OCI-M1 (cell line): ENCODE results near the gene RAF1.
"Not testable (repeated sequence)": the region's sequence is repeated elsewhere in the genome, so short reads cannot be mapped to it uniquely, and the experiment has no call there.

Source experiments
- DNase-seq: peaks from one replicate; lab custom pipeline; 2025; lab: John Stamatoyannopoulos, UW

Gene RAF1

DNA sequence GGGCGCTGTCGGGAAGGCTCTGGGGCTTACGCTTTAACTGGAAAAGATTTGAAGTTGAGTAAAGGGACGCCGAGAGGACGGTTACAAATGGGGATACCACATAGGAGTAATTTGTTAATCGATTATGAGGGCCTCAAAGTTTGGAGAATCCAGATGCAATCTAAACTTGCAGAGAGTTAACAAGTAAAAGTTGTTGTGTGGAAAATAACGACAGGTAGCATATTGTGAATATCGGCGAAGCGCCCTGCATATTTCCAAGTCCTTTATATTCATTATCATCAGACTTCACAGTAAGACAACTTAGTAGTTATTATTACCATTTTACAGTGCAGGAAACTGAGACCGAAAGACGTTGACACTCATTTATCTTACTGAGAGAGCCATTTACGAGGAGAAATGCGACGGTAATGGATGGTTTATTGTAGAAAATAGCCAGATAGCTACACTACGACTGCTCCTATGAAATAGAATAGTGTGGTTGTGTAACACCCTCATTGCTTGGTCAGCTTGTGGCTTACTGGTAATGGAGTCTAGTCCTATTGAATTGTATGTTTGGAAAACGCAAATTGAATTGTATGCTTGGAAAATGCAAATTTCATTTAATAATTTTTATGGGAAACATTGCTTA, 106.3 kb downstream of the RAF1 start:
- DNase-seq: peak; percentile 64

DNA sequence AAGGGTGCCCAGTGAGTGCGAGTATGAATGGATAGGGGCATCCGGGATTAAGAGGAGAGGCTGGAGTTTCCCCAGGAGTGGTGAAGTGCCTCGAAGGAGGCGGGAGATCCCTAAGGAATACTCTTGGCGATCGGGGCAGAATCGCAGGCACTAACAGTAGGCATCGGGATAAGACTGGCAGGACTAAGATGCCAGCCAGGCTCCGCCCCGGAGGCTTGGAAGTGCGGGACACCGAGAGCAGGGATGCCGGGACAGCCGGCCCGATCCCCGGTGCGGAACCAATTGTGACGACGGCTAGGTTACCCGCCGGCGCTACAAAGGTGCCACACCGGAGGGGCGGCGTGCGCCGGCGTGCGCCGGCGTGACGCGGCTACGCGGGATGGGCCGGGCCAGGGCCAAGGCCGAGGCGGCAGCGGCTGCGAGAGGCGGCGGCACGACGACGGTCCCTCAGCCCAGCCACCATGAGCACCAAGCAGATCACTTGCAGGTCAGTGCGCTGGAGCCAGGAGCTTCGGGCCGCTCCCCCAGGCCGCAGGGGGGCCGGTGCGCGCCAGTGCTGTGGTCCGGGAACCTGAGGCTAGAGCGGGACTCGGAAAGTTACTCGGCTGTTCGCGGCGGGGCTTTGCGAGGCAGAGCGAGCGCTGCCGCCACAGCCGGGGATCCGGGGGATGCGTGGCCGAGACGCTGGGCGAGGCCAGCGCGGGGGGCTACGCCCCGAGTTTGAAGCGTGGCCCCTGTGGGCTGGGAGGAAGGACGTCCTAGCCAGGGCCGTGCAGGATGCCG, 107.0 kb downstream of the RAF1 start, which contains the start of gene MKRN2:
Gene MKRN2, plus strand, starts transcription at position 398 of the 783 bp plus-strand sequence. Its CDS starts 64 bp downstream, at position 462.
- peak; percentile 93 for DNase-seq

DNA sequence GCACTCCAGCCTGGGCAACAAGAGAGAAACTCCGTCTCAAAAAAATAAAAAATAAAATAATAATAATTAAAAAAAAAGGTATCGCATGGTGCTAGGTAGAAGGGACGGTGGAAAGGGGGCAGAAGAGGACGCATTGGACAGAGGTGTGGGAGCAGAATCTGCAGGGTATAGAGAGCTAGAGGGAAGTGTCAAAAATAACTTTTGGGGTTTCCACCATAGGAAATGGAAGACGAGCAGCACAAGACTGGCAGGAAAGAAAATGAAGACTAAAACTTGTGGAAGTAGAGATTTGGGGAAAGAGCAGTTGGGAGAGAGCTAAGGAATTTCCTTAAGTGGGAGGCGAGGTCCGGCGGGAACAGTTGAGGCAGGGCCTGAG, 107.6 kb downstream of the RAF1 start:
- no peak for DNase-seq

DNA sequence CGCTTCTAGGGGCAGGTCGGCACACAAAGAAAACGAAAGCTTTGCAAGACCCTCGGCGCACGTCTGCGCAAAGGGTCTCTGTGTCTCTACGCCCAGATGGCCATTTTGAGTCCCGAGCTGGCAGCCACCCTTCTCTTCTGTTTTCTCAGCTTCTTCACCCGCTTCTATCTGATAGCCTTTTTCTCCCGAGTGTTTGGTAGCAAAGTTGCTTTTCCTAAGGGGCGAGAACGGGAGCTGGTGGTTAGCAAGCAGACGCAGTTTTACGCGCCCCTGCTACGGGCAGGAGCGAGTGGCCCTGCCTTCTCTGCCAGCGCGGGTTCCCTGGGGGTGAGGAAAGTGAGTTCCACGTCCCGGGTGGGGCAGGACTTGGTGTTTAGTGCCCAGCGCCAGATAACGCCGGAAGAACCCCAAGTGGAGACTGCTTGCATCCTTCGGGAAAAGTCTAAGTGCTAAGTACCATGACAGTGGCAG, 110.0 kb downstream of the RAF1 start:
- peak; percentile 86 for DNase-seq

DNA sequence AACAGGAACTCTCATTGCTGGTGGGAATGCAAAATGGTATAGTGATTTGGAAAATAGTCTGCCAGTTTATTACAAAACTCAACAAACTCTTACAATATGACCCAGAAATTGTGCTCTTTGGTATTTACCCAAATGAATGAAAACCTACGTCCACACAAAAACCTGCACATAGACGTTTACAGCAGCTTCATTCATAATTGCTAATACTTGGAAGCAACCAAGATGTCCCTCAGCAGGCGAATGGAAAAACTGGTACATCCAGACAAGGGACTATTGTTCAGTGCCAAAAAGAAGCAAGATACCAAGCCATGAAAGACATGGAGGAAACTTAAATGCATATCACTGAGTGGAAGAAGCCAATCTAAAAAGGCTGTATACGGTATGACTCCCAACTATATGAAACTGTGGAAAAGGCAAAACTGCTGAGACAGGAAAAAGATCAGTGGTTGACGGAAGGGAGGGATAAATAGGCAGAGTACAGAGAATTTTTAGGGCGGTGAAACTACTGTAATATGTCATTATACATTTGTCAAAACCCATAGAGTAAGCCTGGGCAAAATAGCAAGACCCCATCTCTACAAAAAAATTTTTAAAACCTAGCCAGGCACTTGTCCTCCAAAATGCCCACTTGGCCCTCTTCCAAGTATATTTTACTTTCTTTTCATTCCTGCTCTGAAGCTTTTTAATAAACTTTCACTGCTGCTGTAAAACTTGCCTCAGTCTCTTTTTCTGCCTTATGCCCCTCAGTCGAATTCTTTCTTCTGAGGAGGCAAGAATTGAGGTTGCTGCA, 113.8 kb downstream of the RAF1 start:
- no peak for DNase-seq

DNA sequence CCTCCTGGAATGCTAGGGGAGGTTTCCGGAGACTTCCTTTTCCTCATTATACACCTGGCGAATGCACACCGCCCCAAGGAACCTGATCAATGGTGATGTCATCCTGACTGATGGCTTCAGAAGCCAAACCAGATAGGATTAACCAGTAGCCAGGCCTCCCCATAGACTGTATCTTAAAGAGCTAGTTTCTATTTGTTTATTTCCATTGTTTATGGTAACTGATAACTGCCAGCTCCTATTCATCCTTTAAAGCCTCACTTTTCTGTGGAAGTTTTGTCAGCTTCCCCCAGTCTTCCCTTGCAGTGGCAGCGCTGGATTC, 118.5 kb downstream of the RAF1 start, which contains the start of gene MKRN2OS:
Gene MKRN2OS, minus strand, starts transcription at position 27 of the 319 bp plus-strand sequence. CDS start 35 bp downstream, outside the sequence.
- DNase-seq: no peak

DNA sequence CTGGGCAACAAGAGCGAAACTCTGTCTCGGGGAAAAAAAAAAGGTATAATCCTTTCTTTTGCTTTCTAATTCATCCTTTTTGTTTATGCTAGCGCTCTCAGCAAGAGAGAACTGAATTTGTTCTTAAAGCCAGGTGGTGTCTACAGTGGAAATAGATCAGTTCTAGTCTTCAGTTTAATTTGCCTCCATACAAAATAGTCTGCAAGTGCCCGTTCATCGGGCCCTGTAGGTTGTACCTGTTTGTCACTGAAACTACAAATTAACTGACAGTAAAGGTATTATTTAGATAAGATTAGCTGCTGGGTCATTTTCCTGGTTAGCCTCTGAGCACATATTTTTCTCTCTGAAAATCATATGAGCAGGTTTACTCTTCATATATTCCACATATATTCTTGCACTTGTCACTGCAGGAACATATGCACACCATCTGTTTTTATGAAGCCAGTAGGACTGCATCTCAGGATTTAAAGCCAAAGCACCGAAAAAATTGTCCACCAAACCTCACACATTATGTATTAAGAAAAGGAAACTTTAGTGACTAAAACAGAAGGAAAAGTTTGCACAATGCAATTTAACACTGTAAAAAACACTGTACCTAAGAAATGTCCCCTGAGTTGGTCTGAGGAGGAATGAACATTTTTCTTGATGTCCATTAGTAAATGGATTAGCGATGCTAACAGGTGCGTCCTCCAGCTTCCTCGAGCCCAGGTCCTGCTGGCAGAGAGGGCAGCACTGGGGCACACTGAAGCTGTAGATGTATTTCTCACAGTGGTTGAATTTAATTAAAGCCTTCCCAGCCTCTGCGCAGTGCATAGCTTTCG, 119.1 kb downstream of the RAF1 start:
- DNase-seq: no peak

DNA sequence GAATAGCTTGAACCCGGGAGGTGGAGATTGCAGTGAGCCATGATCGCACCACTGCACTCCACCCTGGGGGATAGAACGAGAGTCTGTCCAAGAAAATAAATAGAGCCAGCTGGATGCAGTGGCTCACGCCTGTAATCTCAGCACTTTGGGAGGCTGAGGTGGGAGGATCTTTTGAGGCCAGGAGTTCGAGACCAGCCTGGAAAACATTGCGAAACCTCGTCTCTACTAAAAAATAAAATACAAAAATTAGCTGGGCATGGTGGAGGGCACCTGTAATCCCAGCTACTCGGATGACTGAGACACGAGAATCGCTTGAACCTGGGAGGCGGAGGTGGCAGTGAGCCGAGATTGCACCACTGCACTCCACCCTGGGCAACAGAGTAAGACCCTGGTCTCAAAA, 120.4 kb downstream of the RAF1 start:
- not testable (repeated sequence) for DNase-seq

DNA sequence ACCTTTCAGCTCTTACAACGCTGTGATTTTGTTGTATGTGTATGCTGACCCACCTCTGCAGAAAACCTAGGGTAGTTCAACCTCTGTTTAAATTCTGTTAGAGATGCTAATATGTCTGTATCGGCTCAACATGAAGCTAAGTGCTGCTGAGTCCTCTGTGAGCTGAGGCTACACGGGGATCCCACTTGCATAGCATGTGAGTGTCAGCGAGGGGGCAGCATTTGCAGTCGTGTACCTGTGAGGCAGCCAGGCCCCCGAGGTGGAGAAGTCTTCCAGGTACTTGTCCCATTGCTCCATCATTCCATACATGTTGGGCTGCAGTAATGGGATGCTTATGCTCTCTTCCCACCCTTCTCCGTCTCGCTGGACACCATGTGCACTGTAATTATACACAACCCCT, 122.3 kb downstream of the RAF1 start:
- DNase-seq: no peak

DNA sequence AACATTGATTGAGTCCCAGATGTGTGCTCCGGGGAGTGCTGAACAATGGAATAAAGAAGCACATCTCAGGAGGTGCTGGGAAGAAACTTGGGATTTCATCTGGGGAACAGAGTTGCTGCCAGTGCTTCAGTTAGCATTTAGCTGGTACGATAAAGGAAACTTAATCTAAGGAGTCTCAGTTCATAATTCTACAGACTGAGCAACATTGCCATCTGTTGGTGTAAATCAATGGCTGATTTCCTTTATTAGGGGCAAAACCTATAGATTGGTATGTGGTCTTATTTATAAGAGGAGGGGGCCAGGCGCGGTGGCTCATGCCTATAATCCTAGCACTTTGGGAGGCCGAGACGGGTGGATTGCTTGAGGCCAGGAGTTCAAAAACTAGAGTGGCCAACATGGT, 127.5 kb downstream of the RAF1 start:
- DNase-seq: no peak
